Spleen (tissue), 3 donors: ENCODE results near the gene CAMK2N2.

Experiments used
- POLR2A ChIP-seq, 3 donors: fragments of 450-650 bp; IDR thresholded peaks; one replicate each; pipeline ENCODE4 v1.5.1; 2017; ENCODE audit warnings: antibody characterized with exemption in 3 of 3, mild to moderate bottlenecking in 1 of 3
- POLR2AphosphoS5 ChIP-seq, 3 donors: sonication (generic); formaldehyde crosslinking; IDR thresholded peaks; one replicate each; pipeline ENCODE4 v1.5.1; 2017; ENCODE audit warnings: antibody characterized with exemption in 3 of 3

DNA sequence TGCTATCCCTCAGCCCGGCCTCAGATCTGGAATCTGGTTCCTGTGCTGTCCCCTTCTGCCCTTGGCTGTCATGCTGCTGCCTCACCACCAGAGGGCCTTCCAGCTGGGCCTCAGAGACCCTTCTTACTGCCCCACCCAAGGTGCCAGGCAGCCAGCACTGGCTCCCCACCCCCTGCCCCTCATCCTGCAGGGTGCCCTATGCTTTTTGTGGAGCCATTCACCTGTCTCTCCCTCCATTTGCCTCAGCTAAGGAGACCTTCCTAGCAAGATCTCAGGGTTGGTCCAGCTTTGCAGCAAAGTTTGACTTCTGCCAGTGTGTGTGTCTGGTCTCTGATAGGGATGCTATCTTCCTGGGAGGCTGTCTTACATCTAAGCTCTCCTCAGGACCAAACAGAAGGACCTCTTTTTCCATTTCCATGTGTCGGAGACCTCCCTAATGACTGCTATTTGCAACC is 33.8 kb downstream of the CAMK2N2 start:
- TF ChIP-seq POLR2A (IDR thresholded peaks at IDR 0.05) (no peak), POLR2AphosphoS5 (IDR thresholded peaks at IDR 0.05) (no peak)
